HFFc6 (cell line): ENCODE data around the gene STK31. TPM values are rescaled to one million over a fixed set of nuclear protein-coding genes. Genes with fewer than 3 reads are reported as not detected.
"Not testable (repeated sequence)": the region's sequence is repeated elsewhere in the genome, so short reads cannot be mapped to it uniquely, and the experiment has no call there.

Source experiments
- DNase-seq: peaks from one replicate; pipeline ENCODE4 v3.0.0-alpha.2; 2018
- H3K27ac Mint-ChIP-seq: 2 replicates; pipeline ENCODE4 v1.8.0; 2020; ENCODE audit warnings: mild to moderate bottlenecking, mixed read lengths
- H3K27me3 Mint-ChIP-seq: 2 replicates; pipeline ENCODE4 v1.8.0; 2021; ENCODE audit warnings: mild to moderate bottlenecking, moderate library complexity, mixed read lengths; ENCODE audit not compliant: insufficient read depth
- H3K36me3 Mint-ChIP-seq: 2 replicates; pipeline ENCODE4 v1.8.0; 2021; ENCODE audit warnings: low read depth, mixed read lengths
- H3K4me1 Mint-ChIP-seq: 2 replicates; pipeline ENCODE4 v1.8.0; 2020; ENCODE audit warnings: low read depth, mixed read lengths
- H3K4me3 Mint-ChIP-seq: 2 replicates; pipeline ENCODE4 v1.8.0; 2020; ENCODE audit warnings: mild to moderate bottlenecking, moderate library complexity, mixed read lengths
- H3K9me3 Mint-ChIP-seq: 2 replicates; pipeline ENCODE4 v1.8.0; 2020; ENCODE audit warnings: mild to moderate bottlenecking, mixed read lengths
- CTCF ChIP-seq: fragments of 200-600 bp; sonication (generic); IDR thresholded peaks from 2 replicates; pipeline ENCODE4 v1.5.0; 2021; ENCODE audit warnings: antibody characterized with exemption, mild to moderate bottlenecking
- total RNA-seq, 6 experiments: library from RNA; stranded (reverse); fragmentation: NEBNext Ultra II Directional; extraction: Animal tissue kit (Norgen Biotek cat#: 25700); gene quantifications; 2 replicates in 1 of 6; 3 replicates in 5 of 6; pipeline ENCODE4 v1.2.3, GENCODE V29; 2021

STK31 gene
- total RNA-seq, 6 experiments from 2014 or later = not detected

DNA sequence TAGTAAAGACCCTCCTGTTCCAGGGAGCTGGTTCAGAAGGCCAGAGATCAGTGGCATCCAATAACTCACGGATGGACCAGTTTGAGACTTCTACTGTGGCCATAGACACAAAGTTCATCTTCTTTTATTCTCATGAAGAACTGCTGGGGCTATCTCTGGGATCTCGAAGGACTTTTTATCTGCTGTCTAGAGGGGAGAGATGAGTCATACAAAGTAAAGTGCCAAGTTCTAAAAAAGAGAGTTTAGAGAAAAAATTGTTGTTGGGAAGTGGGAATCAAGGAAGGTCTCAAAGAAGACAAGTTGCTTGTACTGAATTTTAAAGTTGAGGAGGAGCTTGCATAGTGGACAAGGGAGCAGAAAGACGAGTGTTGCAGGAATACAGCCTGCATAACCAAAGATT is 38.0 kb upstream of the STK31 start:
- DNase-seq = no peak
- no peak for TF ChIP-seq CTCF
- H3K4me1 Mint-ChIP-seq = no peaks in the 10 kb centered on the region
- no peaks in the 10 kb centered on the region for H3K36me3 Mint-ChIP-seq
- H3K27ac Mint-ChIP-seq = no peak overlapping the region
- H3K27me3 Mint-ChIP-seq = peaks cover 2% of the 10 kb centered on the region
- H3K9me3 Mint-ChIP-seq = no peaks in the 10 kb centered on the region
- no peak overlapping the region for H3K4me3 Mint-ChIP-seq

DNA sequence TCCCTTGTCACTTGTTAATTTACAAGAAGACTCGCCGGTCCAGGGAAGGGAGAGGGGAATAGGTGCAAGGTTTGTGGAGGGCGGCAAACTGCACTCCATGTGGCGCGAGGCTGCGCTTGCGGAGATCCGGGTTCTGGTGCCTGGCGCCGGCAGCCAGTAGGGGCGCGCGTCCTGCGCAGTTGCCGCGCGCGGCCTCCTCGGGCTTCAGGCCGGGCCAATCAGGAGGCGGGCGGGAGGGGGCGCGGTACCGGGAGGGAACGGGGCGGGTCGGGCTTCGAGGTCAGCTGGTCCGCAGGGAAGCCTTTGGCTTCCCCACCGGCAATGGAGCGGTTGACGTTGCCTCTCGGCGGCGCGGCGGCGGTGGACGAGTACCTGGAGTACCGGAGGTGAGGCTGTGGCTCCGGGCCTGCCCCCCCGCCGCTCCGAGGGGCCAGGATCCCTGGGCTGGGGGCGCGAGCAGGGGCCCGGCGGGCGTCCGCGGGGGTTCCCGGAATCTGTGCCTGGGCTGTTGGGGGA is 30.1 kb upstream of the STK31 start, which contains the start of gene FAM221A:
TSS of gene FAM221A (plus strand) at position 302 of the 516 bp plus-strand sequence. CDS start at position 322, 20 bp downstream.
- no peak within 1 kb of the TSS for H3K27ac Mint-ChIP-seq
- H3K4me1 Mint-ChIP-seq = no peaks in the 10 kb centered on the region
- H3K36me3 Mint-ChIP-seq = no peaks in the 10 kb centered on the region
- peaks cover 10% of the 10 kb centered on the region for H3K27me3 Mint-ChIP-seq
- DNase-seq = no peak
- TF ChIP-seq CTCF = peak; percentile 63
- no peaks in the 10 kb centered on the region for H3K9me3 Mint-ChIP-seq
- peak within 1 kb of the TSS; percentile 34 for H3K4me3 Mint-ChIP-seq

- DNase-seq = no peak
- no peaks in the 10 kb centered on the region for H3K9me3 Mint-ChIP-seq
These were observed 29.3 kb upstream of the STK31 start for GRCh38 chr7:23680414-23681405.

DNA sequence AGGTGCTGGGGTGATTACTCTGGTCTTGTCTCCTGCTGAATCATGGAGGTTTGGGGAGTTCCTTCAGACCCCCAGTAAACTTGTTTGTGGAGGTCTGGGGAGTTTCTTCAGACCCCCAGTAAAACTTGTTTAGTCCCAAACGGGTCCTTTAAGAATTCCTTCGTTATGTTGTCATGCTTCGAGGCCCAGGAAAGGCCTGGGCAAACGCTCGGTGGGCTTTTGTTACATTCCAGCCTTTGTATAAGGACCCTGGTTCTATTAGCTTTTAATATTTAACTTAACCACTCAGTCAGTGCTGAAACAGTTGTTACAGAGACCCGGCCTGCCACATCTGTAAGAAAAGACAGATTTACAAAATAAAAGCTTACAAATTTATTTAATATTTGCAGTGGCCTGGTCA is 26.0 kb upstream of the STK31 start:
- not testable (repeated sequence) for DNase-seq, H3K27me3 Mint-ChIP-seq, H3K36me3 Mint-ChIP-seq, H3K9me3 Mint-ChIP-seq, H3K27ac Mint-ChIP-seq, H3K4me1 Mint-ChIP-seq, H3K4me3 Mint-ChIP-seq

More at GRCh38 chr7:23680414-23681405, 29.3 kb upstream of the STK31 start:
- H3K4me3 Mint-ChIP-seq = peak overlapping the region; percentile 34
- peaks cover 10% of the 10 kb centered on the region for H3K27me3 Mint-ChIP-seq
- H3K27ac Mint-ChIP-seq = no peak overlapping the region
- no peaks in the 10 kb centered on the region for H3K4me1 Mint-ChIP-seq
- no peak for TF ChIP-seq CTCF
- H3K36me3 Mint-ChIP-seq = no peaks in the 10 kb centered on the region

DNA sequence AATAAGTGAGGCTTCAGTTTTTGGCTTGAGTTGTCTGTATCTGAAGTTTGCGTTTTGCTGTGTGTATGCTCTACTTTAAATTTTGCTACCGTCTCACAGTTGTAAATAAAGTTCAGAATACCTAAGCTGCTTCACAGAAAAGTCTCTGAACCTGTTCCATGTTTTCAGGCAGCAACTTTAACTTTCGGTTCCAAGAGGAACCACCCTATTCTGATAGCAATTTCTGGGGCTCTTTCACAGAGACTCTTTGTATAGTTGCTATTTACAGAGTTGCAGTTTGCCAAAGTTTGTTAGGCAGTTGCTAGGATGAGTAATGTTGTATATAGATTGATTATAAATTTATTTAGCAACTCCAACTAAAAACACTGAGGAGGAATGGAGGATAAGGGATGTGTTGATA is 24.3 kb upstream of the STK31 start:
- H3K27ac Mint-ChIP-seq = 0 out of 2 replicates have a peak overlapping the region, but pooled peaks have one; percentile 19
- peaks cover 7% of the 10 kb centered on the region for H3K4me1 Mint-ChIP-seq
- no peaks in the 10 kb centered on the region for H3K9me3 Mint-ChIP-seq
- no peak overlapping the region for H3K4me3 Mint-ChIP-seq
- DNase-seq = no peak
- H3K27me3 Mint-ChIP-seq = peaks cover 4% of the 10 kb centered on the region
- TF ChIP-seq CTCF = no peak
- no peaks in the 10 kb centered on the region for H3K36me3 Mint-ChIP-seq

DNA sequence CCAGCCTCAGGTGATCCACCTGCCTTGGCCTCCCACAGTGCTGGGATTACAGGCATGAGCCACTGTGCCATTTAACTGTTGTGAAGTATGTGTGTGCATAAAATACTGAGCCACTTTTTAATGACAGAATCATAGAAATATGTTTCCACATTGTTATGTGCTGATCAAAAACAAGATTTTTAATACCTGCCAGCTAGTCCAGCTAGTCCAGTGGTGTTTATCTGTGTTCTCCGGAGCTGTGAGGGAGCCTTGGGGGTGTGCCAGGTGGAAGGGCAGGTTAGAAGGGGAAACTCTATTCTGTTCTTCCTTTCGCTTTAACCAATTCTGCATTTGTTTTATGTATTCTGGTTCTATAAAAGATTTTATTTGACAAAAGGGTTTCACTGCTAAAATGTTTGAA is 23.0 kb upstream of the STK31 start:
- H3K27me3 Mint-ChIP-seq = peaks cover 4% of the 10 kb centered on the region
- no peaks in the 10 kb centered on the region for H3K9me3 Mint-ChIP-seq
- no peak overlapping the region for H3K4me3 Mint-ChIP-seq
- no peak overlapping the region for H3K27ac Mint-ChIP-seq
- DNase-seq = no peak
- peaks cover 7% of the 10 kb centered on the region for H3K4me1 Mint-ChIP-seq
- H3K36me3 Mint-ChIP-seq = no peaks in the 10 kb centered on the region
- no peak for TF ChIP-seq CTCF
